IMR-90 (cell line): ENCODE results near the gene LAMA3.

Source experiments
- CHD1 ChIP-seq: IDR thresholded peaks from 2 replicates; pipeline ENCODE4 v1.6.1; 2012; ENCODE audit warnings: low read depth, low read length, improper control_type of control experiment
- MAFK ChIP-seq: IDR thresholded peaks from 2 replicates; pipeline ENCODE4 v1.6.1; 2012; ENCODE audit warnings: low read depth, low read length, improper control_type of control experiment
- MAZ ChIP-seq: IDR thresholded peaks from 2 replicates; pipeline ENCODE4 v1.6.1; 2012; ENCODE audit warnings: low read depth, mild to moderate bottlenecking, low read length, improper control_type of control experiment, moderate library complexity, borderline replicate concordance
- NFE2L2 ChIP-seq: fragments of 150-350 bp; IDR thresholded peaks from 2 replicates; pipeline ENCODE4 v1.6.1; 2016; ENCODE audit warnings: low read depth, mild to moderate bottlenecking, low read length
- POLR2A ChIP-seq: IDR thresholded peaks from 2 replicates; pipeline ENCODE4 v1.6.1; 2012; ENCODE audit warnings: mild to moderate bottlenecking, low read depth, low read length
- SMC3 ChIP-seq: fragments of 150-350 bp; IDR thresholded peaks from 2 replicates; pipeline ENCODE4 v1.6.1; 2016; ENCODE audit warnings: low read depth, mild to moderate bottlenecking, antibody characterized with exemption, low read length, moderate library complexity
- TF ChIP-seq, protein P1 (sequence below): conservative IDR thresholded peaks from 2 replicates; pipeline ENCODE4 v1.5.1; 2012; ENCODE audit warnings: mild to moderate bottlenecking, low read depth, low read length, improper control_type of control experiment
- TF ChIP-seq, protein P2 (sequence below): fragments of 150-350 bp; IDR thresholded peaks from 2 replicates; pipeline ENCODE4 v1.6.1; 2017; ENCODE audit warnings: mild to moderate bottlenecking, antibody characterized with exemption, low read length, low read depth

DNA sequence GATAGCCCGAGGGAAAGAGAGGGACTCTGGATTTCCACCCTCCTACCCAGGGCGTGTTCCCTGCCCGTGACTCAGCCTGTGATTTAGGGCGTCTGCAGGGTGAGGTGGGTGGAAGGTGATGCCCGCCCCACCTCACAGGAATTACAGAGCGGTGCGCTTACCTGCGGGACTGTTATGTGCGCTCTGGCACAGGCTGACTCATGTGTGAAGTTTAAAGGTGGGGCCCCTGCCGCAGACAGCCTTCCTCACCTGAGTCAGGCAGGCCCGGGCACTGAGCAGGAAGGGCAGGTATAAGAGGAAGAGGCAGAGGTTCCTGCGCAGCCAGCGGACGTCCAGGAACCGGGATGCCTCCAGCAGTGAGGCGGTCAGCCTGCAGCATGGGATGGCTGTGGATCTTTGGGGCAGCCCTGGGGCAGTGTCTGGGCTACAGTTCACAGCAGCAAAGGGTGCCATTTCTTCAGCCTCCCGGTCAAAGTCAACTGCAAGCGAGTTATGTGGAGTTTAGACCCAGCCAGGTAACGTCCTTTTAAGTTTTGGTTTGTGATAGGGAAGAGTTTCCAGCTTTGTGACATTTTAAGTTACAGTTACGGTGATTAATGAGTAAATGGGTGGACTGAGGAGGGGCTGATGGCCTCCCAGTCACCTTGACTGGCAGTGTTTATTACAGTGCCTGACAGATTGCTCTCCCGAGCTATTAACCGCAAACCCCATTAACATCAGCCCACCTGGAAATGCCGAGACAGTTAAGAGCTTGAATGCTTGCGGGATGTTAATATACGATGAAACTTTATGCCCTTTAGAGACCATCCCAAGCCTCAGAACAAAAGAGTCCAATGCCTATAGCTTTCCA, 183.7 kb downstream of the LAMA3 start:
- TF ChIP-seq POLR2A (no peak), MAFK (no peak), CHD1 (no peak), NFE2L2 (no peak), MAZ (no peak), SMC3 (no peak)
- TF ChIP-seq, protein P1, sequence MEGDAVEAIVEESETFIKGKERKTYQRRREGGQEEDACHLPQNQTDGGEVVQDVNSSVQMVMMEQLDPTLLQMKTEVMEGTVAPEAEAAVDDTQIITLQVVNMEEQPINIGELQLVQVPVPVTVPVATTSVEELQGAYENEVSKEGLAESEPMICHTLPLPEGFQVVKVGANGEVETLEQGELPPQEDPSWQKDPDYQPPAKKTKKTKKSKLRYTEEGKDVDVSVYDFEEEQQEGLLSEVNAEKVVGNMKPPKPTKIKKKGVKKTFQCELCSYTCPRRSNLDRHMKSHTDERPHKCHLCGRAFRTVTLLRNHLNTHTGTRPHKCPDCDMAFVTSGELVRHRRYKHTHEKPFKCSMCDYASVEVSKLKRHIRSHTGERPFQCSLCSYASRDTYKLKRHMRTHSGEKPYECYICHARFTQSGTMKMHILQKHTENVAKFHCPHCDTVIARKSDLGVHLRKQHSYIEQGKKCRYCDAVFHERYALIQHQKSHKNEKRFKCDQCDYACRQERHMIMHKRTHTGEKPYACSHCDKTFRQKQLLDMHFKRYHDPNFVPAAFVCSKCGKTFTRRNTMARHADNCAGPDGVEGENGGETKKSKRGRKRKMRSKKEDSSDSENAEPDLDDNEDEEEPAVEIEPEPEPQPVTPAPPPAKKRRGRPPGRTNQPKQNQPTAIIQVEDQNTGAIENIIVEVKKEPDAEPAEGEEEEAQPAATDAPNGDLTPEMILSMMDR, result no peak
- TF ChIP-seq, protein P2, sequence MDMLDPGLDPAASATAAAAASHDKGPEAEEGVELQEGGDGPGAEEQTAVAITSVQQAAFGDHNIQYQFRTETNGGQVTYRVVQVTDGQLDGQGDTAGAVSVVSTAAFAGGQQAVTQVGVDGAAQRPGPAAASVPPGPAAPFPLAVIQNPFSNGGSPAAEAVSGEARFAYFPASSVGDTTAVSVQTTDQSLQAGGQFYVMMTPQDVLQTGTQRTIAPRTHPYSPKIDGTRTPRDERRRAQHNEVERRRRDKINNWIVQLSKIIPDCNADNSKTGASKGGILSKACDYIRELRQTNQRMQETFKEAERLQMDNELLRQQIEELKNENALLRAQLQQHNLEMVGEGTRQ, result no peak
